Karpas-422 (cell line): ENCODE measurements around the gene FAM89B. TPM values are rescaled to one million over a fixed set of nuclear protein-coding genes. Genes with fewer than 3 reads are reported as not detected.
"Not testable (repeated sequence)": the region's sequence is repeated elsewhere in the genome, so short reads cannot be mapped to it uniquely, and the experiment has no call there.

ENCODE experiments used
- DNase-seq: peaks from one replicate; pipeline ENCODE4 v3.0.0-alpha.2; 2015
- H2AFZ ChIP-seq: fragments of 200-600 bp; sonication (generic); 2 replicates; pipeline ENCODE4 v1.6.1; 2014; ENCODE audit warnings: antibody characterized with exemption, low read length, mixed read lengths
- H3K27ac ChIP-seq: fragments of 200-600 bp; sonication (generic); 2 replicates; pipeline ENCODE4 v1.5.1; 2014; ENCODE audit warnings: mild to moderate bottlenecking, low read length, moderate library complexity
- H3K27me3 ChIP-seq: fragments of 200-600 bp; sonication (generic); 2 replicates; pipeline ENCODE4 v1.6.1; 2014; ENCODE audit warnings: low read length, mixed read lengths
- H3K36me3 ChIP-seq: fragments of 200-600 bp; sonication (generic); 2 replicates; pipeline ENCODE4 v1.6.1; 2014; ENCODE audit warnings: low read length, mixed read lengths; ENCODE audit not compliant: insufficient read depth
- H3K4me1 ChIP-seq: fragments of 200-600 bp; sonication (generic); 2 replicates; pipeline ENCODE4 v1.6.1; 2014; ENCODE audit warnings: mild to moderate bottlenecking, low read length, mixed read lengths
- H3K4me2 ChIP-seq: fragments of 200-600 bp; sonication (generic); 2 replicates; pipeline ENCODE4 v1.6.1; 2014; ENCODE audit warnings: low read length, low read depth, mild to moderate bottlenecking; ENCODE audit not compliant: poor library complexity, severe bottlenecking
- H3K4me3 ChIP-seq: fragments of 200-600 bp; sonication (generic); 2 replicates; pipeline ENCODE4 v1.5.1; 2014; ENCODE audit warnings: mild to moderate bottlenecking, antibody characterized with exemption, low read length, mixed read lengths
- H3K79me2 ChIP-seq: fragments of 200-600 bp; sonication (generic); 2 replicates; pipeline ENCODE4 v1.6.1; 2014; ENCODE audit warnings: mild to moderate bottlenecking, low read length, mixed read lengths
- H3K9ac ChIP-seq: fragments of 200-600 bp; sonication (generic); 2 replicates; pipeline ENCODE4 v1.6.0; 2014; ENCODE audit warnings: low read length
- H3K9me2 ChIP-seq: fragments of 200-600 bp; sonication (generic), shearing (Covaris generic); replicated peaks from 2 replicates; pipeline ENCODE4 v1.6.0; 2014; ENCODE audit warnings: mild to moderate bottlenecking, low read length, moderate library complexity; ENCODE audit not compliant: insufficient read depth
- H3K9me3 ChIP-seq: fragments of 300-700, 200-600 bp; sonication (generic); 2 replicates; pipeline ENCODE4 v1.6.1; 2014; ENCODE audit warnings: low read length, mixed read lengths
- H4K20me1 ChIP-seq: fragments of 200-600 bp; sonication (generic); 2 replicates; pipeline ENCODE4 v1.6.1; 2014; ENCODE audit warnings: mild to moderate bottlenecking, antibody characterized with exemption, low read length, low read depth; ENCODE audit not compliant: insufficient read depth
- total RNA-seq: library from RNA; depleted of rRNA; stranded (reverse); fragments of >200 nt; shearing (Covaris generic); gene quantifications from 2 replicates; pipeline ENCODE4 v1.2.3, GENCODE V29; 2014; ENCODE audit warnings: low replicate concordance

FAM89B gene
- total RNA-seq, 1 experiment from 2014 or later, result 14.2 TPM

GRCh38 chr11:65558930-65559509 is 13.3 kb upstream of the FAM89B start:
- Histone ChIP-seq H3K4me1 (peaks cover 19% of the 10 kb centered on the region), H3K9me2 (no peaks in the 10 kb centered on the region), H3K27ac (no peak overlapping the region), H3K36me3 (no peaks in the 10 kb centered on the region), H2AFZ (no peak overlapping the region), H3K27me3 (no peaks in the 10 kb centered on the region), H4K20me1 (no peaks in the 10 kb centered on the region), H3K4me3 (no peak overlapping the region), H3K4me2 (no peak overlapping the region), H3K79me2 (no peaks in the 10 kb centered on the region), H3K9ac (no peak overlapping the region), H3K9me3 (no peaks in the 10 kb centered on the region)
- DNase-seq, result no peak

GRCh38 chr11:65559535-65559934 is 12.8 kb upstream of the FAM89B start:
- H3K4me1 ChIP-seq, result peaks cover 19% of the 10 kb centered on the region
- H2AFZ ChIP-seq, result no peak overlapping the region
- H3K4me3 ChIP-seq, result no peak overlapping the region
- no peaks in the 10 kb centered on the region for H4K20me1 ChIP-seq
- H3K27ac ChIP-seq, result no peak overlapping the region
- H3K9me2 ChIP-seq, result no peaks in the 10 kb centered on the region
- no peaks in the 10 kb centered on the region for H3K36me3 ChIP-seq
- no peak overlapping the region for H3K9ac ChIP-seq
- no peak for DNase-seq
- no peaks in the 10 kb centered on the region for H3K27me3 ChIP-seq
- H3K4me2 ChIP-seq, result no peak overlapping the region
- H3K9me3 ChIP-seq, result no peaks in the 10 kb centered on the region
- H3K79me2 ChIP-seq, result no peaks in the 10 kb centered on the region

- Histone ChIP-seq H3K27me3 (no peaks in the 10 kb centered on the region), H2AFZ (no peak overlapping the region), H3K9me2 (no peaks in the 10 kb centered on the region), H3K4me1 (peaks cover 19% of the 10 kb centered on the region), H4K20me1 (no peaks in the 10 kb centered on the region), H3K79me2 (no peaks in the 10 kb centered on the region), H3K27ac (no peak overlapping the region), H3K36me3 (no peaks in the 10 kb centered on the region), H3K4me3 (no peak overlapping the region), H3K9ac (no peak overlapping the region), H3K9me3 (no peaks in the 10 kb centered on the region), H3K4me2 (no peak overlapping the region)
- no peak for DNase-seq
These were observed 12.3 kb upstream of the FAM89B start for GRCh38 chr11:65559951-65560537.

- Histone ChIP-seq H3K9me3 (no peaks in the 10 kb centered on the region), H4K20me1 (no peaks in the 10 kb centered on the region), H3K79me2 (no peaks in the 10 kb centered on the region), H3K9me2 (no peaks in the 10 kb centered on the region), H3K4me2 (no peak overlapping the region), H3K36me3 (no peaks in the 10 kb centered on the region), H3K4me3 (no peak overlapping the region), H3K27ac (no peak overlapping the region), H2AFZ (no peak overlapping the region), H3K9ac (peak overlapping the region; percentile 17; the same call in 1 of the 2 replicates), H3K27me3 (no peaks in the 10 kb centered on the region), H3K4me1 (peaks cover 22% of the 10 kb centered on the region)
- DNase-seq, result no peak
These were observed 11.6 kb upstream of the FAM89B start for GRCh38 chr11:65560555-65561418.

GRCh38 chr11:65562020-65562419 is 10.3 kb upstream of the FAM89B start:
- Histone ChIP-seq H3K9me2 (no peaks in the 10 kb centered on the region), H3K4me3 (no peak overlapping the region), H3K4me1 (peaks cover 34% of the 10 kb centered on the region), H3K27ac (no peak overlapping the region), H3K4me2 (no peak overlapping the region), H2AFZ (no peak overlapping the region), H3K36me3 (no peaks in the 10 kb centered on the region), H3K9ac (no peak overlapping the region), H3K9me3 (no peaks in the 10 kb centered on the region), H3K79me2 (no peaks in the 10 kb centered on the region), H4K20me1 (no peaks in the 10 kb centered on the region), H3K27me3 (no peaks in the 10 kb centered on the region)
- no peak for DNase-seq

GRCh38 chr11:65562788-65563187 is 9.6 kb upstream of the FAM89B start:
- no peak for DNase-seq
- no peaks in the 10 kb centered on the region for H4K20me1 ChIP-seq
- H3K9me2 ChIP-seq, result no peaks in the 10 kb centered on the region
- no peaks in the 10 kb centered on the region for H3K36me3 ChIP-seq
- 0 out of 2 replicates have a peak, but pooled peaks cover 2% of the 10 kb centered on the region for H3K79me2 ChIP-seq
- H2AFZ ChIP-seq, result no peak overlapping the region
- H3K9ac ChIP-seq, result no peak overlapping the region
- no peak overlapping the region for H3K27ac ChIP-seq
- no peaks in the 10 kb centered on the region for H3K27me3 ChIP-seq
- peaks cover 34% of the 10 kb centered on the region for H3K4me1 ChIP-seq
- H3K4me2 ChIP-seq, result no peak overlapping the region
- H3K4me3 ChIP-seq, result no peak overlapping the region
- H3K9me3 ChIP-seq, result no peaks in the 10 kb centered on the region

GRCh38 chr11:65563601-65564000 is 8.7 kb upstream of the FAM89B start:
- Histone ChIP-seq H3K36me3 (no peaks in the 10 kb centered on the region), H3K4me2 (no peak overlapping the region), H3K9me3 (no peaks in the 10 kb centered on the region), H3K9me2 (no peaks in the 10 kb centered on the region), H3K79me2 (peaks cover 10% of the 10 kb centered on the region), H3K27me3 (no peaks in the 10 kb centered on the region), H3K27ac (no peak overlapping the region), H3K4me1 (peaks cover 28% of the 10 kb centered on the region), H4K20me1 (no peaks in the 10 kb centered on the region), H3K9ac (no peak overlapping the region), H3K4me3 (no peak overlapping the region), H2AFZ (no peak overlapping the region)
- DNase-seq, result no peak

GRCh38 chr11:65564879-65565559 is 7.3 kb upstream of the FAM89B start:
- not testable (repeated sequence) for H3K4me2 ChIP-seq, H3K27me3 ChIP-seq, DNase-seq, H3K9me3 ChIP-seq, H3K36me3 ChIP-seq, H4K20me1 ChIP-seq, H3K4me3 ChIP-seq, H3K27ac ChIP-seq, H2AFZ ChIP-seq, H3K9me2 ChIP-seq, H3K9ac ChIP-seq
- H3K79me2 ChIP-seq, result peaks cover 19% of the 10 kb centered on the region
- peaks cover 37% of the 10 kb centered on the region for H3K4me1 ChIP-seq
